Coronary artery (tissue), 2 donors: ENCODE results near the gene SEM1.
A peak's percentile ranks its signal among the peaks of the same experiment; 100 is the strongest.

Experiments
- DNase-seq: peaks from one replicate; pipeline ENCODE4 v3.0.0-alpha.2; 2017; ENCODE audit warnings: low spot score
- H3K27ac ChIP-seq, 2 donors: fragments of 200-600 bp; sonication (generic); one replicate each; pipeline ENCODE4 v1.5.1; 2016 to 2019
- H3K4me3 ChIP-seq: fragments of 200-600 bp; sonication (generic); 2 replicates; pipeline ENCODE4 v1.5.1; 2016; ENCODE audit warnings: mild to moderate bottlenecking, moderate library complexity
- TF ChIP-seq, protein P1 (sequence below): fragments of 200-600 bp; sonication (generic); IDR thresholded peaks from one replicate; pipeline ENCODE4 v1.5.1; 2019; ENCODE audit warnings: antibody characterized with exemption

The SEM1 gene

DNA sequence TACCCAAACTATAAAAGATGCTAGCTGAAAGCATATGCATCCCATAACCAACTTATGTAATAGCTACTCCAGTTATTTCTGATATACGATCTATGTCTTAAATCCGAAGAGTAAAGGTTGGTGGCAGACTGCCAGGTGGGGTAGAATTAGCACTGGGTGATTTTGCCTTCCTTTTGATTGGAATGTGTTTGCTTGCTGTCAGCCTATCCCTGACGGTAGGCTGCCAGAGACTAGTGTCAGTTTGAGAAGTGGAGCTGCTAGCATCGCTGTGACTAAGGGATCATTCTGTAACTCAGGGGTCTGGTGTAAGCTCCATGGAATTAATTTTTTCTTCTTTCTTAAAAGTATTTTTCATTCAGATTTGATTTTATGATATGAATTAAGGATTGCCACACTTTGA, 9.5 kb upstream of the SEM1 start:
- Histone ChIP-seq H3K27ac (no peak overlapping the region), H3K4me3 (no peak overlapping the region)
- no peak for DNase-seq
- TF ChIP-seq, protein P1, sequence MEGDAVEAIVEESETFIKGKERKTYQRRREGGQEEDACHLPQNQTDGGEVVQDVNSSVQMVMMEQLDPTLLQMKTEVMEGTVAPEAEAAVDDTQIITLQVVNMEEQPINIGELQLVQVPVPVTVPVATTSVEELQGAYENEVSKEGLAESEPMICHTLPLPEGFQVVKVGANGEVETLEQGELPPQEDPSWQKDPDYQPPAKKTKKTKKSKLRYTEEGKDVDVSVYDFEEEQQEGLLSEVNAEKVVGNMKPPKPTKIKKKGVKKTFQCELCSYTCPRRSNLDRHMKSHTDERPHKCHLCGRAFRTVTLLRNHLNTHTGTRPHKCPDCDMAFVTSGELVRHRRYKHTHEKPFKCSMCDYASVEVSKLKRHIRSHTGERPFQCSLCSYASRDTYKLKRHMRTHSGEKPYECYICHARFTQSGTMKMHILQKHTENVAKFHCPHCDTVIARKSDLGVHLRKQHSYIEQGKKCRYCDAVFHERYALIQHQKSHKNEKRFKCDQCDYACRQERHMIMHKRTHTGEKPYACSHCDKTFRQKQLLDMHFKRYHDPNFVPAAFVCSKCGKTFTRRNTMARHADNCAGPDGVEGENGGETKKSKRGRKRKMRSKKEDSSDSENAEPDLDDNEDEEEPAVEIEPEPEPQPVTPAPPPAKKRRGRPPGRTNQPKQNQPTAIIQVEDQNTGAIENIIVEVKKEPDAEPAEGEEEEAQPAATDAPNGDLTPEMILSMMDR, result no peak

DNA sequence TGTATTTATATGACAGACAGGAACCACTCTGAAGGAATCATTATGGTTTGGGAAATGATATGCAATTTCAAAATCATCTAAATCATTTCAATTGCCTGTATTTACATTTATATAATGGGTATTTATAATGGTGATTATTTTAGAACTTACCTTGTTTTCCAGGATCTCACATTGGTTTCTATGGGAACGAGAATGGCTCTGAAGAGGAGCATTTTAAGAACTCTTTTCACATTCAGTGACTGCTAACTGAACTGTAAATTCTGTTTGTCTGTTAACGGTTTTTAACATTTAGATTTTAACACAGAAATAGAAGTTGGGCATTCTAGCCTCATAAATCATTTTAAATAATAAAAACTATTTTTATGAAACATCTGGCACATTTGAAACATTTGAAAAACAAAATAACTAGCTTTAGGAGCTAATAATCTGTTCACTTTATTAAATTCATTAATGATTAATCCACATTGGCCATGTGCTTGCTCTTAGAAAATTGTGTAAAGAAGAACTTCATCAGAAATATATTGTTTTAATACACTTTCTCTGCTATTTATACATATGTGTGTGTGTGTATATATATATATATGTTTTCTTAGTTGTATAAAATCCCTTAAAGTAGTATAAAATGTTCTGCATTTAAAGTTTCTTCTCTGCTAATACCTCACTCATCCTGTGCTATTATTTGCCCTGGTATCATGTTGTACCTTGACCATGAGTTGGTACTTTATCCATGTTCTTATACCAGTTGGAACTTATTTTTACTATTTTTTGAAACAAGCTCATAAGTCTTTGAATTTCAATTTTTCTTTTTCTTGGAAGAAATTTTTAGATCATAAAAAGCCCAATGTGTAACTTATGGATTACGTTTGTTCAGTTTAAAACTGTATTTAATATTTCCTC, 8.7 kb upstream of the SEM1 start:
- TF ChIP-seq, protein P1, result no peak
- no peak for DNase-seq
- no peak overlapping the region for H3K27ac ChIP-seq
- no peak overlapping the region for H3K4me3 ChIP-seq

DNA sequence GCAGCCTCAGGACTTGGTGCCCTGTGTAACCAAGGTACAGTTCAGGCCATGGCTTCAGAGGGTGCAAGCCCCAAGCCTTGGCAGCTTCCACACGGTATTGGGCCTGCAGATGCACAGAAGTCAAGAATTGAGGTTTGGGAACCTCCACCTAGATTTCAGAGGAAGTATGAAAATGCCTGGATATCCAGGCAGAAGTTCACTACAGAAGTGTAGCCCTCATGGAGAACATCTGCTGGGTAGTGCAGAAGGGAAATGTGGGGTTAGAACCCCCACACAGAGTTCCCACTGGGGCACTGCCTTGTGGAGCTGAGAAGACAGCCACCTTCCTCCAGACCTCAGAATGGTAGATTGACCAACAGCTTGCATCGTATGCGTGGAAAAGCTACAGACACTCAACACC, 3.4 kb upstream of the SEM1 start:
- Histone ChIP-seq H3K27ac (no peak overlapping the region), H3K4me3 (no peak overlapping the region)
- DNase-seq, result no peak
- TF ChIP-seq, protein P1, result no peak

DNA sequence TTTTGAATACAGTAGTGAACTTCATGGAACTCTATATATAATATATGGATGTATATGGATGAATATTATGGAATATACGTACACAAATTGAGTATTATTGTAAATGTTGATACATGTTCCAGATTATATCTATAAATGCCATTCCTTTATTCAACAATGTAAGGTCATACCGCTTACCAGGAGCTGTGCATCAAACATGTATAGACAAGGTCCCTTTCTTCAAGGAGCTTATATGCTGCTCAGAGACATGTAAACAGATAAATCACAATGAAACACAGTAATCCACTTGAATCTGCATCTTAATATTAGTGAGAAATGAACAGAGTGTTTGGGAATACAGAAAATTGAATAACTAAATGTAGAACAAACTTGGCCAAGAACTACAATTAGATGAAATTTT, 898 bp upstream of the SEM1 start:
- Histone ChIP-seq H3K27ac (no peak overlapping the region), H3K4me3 (no peak overlapping the region)
- no peak for DNase-seq
- TF ChIP-seq, protein P1, result no peak

DNA sequence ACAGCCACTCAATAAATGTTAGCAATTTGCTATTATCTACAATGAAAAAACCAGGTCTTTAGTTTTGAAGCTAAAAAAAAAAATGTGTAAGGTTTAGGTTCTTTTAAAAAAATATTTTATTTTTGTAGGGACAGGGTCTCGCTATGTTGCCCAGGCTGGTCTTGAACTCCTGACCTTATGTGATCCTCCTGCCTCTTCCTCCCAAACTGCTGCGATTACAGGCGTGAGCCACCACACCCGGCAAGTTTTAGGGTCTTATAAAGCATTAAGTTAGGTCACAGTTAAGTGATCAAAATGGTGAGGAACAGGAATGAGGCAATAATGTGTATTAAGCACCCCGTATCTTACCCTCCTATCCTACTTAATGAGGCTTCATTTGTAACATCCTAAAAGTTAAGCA, 774 bp downstream of the SEM1 start:
- TF ChIP-seq, protein P1, result no peak
- no peak for DNase-seq
- Histone ChIP-seq H3K27ac (peak overlapping the region in 1 of 2 donors; percentile 95), H3K4me3 (peak overlapping the region; percentile 99)

DNA sequence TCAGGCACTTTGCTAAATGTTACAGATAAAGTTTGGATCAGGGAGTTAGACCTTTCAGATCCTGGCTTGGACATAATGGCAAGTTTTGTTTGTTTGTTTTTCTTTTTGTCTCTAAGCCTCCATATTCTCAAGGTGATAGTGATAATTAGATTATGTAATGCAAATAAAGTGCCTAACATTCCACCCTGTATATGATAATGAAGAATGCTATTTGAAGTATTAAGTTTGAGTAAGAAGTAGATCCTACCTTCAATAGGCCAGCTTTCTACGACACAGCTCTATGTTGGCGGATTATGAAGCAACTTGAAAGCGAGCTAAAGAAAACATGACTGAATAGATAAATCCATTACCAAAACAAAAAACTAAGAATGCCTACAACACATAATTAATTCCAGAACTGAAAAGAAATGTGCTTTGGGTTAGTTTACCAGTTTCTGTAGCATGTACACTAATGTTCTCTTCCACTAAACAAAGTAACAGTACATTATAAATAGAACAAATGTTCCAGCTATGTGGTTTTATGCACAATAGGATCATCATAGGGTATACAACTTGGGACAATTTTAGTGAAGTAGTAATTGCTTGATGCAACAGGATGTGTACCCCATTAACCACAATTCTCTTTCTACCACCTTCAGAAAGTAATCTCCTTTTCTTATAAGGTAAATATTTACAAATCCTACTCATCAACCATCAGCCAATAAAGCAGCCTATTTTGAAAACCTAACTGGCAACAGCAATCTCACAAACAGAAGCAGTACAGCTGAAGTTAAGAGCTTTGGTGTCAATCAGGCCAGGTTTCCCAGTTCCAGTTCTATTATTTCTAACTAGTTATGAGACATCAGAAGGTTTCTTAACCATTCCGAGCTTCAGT, 1.5 kb downstream of the SEM1 start:
- peak overlapping the region; percentile 99 for H3K4me3 ChIP-seq
- no peak overlapping the region for H3K27ac ChIP-seq
- DNase-seq, result no peak
- TF ChIP-seq, protein P1, result no peak
